Measurements from ENCODE around the gene XAGE1B.
"Not testable (repeated sequence)": the region's sequence is repeated elsewhere in the genome, so short reads cannot be mapped to it uniquely, and the experiment has no call there.

XAGE1B gene, protein sequence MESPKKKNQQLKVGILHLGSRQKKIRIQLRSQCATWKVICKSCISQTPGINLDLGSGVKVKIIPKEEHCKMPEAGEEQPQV

DNA sequence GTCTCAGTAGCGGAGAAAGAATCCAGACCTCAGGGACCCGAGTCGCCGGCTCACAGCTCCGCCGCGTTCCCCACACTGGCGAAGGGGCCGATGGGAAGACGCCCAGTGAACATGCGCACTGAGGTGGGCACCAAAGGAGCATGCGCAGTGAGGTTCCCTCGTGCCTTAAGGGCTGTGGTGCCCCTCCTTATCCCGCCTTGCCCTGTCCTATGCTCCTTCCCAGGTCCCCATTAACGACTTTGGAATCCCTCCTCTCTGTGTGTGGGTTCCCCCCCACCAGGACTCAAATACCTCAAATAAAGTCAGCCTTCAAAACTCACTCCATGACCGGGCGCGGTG, at the start of gene XAGE1B:
TSS of gene XAGE1B (minus strand) at position 77 of the 339 bp plus-strand sequence. CDS start 1,536 bp downstream, outside the sequence.
- DNase-seq (ENCODE audit: low read depth in 2 of 2) = not testable (repeated sequence)

- DNase-seq (ENCODE audit: low read depth in 2 of 2) = no peak
These were observed 46.2 kb upstream of the XAGE1B start for GRCh38 chrX:52563105-52563504.

GRCh38 chrX:52558140-52558539, 41.3 kb upstream of the XAGE1B start:
- DNase-seq (ENCODE audit: low read depth in 2 of 2) = no peak

- no peak for DNase-seq (ENCODE audit: low read depth in 2 of 2)
These were observed 39.9 kb upstream of the XAGE1B start for GRCh38 chrX:52556741-52557140.

DNA sequence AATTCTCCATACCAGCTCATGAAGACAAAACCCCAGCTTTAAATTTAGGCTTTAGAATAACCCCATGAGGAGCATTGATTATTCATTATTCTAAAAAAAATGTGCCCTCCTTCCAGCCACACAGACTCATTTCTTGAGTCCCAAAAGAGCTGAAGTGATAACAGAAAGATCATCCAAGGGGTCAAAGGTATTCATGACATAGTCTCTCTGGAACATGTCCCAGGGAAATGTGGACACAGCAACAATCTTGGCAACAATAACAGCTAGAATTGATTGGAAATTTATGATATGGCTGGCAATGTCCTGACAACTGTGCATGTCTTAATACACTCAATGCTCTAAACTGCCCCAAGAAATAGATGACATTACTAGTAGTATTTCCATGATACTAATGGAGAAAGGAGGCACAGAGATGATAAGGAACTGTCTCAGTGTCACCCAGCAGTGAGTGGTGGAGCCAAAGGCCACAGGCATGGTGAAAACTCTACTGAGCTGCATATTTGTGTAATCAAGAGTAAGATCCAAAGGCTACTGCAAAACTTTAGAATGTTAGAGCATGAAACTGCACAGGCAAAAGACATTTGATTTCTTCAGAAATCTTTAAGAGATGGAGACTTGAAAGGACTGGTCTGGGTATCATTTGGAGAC, 37.3 kb upstream of the XAGE1B start:
- DNase-seq (ENCODE audit: low read depth in 2 of 2) = no peak

DNA sequence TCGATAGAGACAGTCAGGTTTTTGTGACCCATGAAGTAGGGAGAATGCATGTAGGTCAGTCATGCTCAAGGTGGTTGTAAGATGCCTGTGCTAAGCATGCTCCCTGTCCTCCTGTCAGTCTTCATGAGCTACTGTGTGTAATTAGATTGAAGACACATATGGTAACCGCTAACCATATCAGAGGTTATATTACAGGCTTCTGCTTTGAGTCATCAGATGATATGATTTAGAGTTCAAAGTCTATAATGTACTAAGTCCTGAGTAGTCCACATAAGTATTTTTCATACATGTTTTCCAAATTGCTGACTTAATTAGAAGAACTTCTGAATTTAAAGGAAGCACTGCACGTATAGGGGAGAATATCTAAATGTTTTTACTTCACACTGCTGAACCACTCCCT, 31.9 kb upstream of the XAGE1B start:
- DNase-seq (ENCODE audit: low read depth in 2 of 2) = not testable (repeated sequence)

DNA sequence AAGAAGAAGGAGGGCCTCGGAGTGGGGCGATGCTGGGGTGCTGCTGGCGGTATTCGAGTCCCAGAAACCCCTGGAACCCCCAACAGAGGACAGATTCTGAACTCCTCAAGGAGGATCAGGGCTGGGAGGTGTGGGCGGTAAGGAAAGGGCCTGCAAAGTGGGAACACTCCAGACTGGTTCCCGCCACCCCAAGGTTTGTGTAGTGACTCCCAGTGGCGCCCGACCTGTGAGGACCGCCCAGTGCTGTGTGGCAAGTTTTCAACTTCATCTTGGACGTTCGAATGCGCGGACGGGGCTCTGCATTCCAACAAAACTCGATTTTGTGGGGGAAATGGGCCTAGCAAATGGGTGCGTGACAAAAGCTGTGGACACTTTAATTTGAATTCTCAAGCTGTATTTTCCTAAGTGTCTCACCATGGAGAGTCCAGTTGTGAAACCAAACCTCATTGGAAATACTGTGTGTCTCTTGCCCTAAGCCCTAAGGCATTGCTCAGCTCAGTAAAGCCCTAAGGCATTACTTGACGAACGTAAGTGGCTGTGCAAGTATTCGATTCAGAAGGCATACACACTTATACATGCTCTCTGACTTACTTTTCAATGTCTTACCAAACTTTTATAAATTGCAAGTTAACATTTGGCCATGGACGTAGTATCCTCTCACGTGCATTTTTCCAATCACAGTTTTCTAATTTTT, 27.4 kb upstream of the XAGE1B start:
- DNase-seq (ENCODE audit: low read depth in 2 of 2) = no peak

DNA sequence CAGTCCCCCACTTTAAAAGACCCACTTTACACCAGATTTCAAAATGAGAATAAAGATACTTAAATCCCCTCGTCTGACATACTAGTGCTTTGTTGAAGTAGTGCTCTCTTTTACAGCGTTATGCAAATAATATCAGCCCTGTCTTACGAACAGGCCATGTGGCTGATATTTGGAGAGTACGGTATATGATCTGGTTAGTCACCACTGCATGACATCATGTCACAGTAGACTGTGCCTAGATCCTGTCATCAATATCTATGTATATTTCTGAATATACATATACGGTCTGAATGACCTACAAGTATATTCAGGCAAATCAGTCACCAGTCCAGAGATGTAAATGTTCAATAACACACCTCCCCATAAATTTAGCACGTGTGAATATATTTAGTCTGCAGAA, 25.4 kb upstream of the XAGE1B start:
- DNase-seq (ENCODE audit: low read depth in 2 of 2) = no peak

DNA sequence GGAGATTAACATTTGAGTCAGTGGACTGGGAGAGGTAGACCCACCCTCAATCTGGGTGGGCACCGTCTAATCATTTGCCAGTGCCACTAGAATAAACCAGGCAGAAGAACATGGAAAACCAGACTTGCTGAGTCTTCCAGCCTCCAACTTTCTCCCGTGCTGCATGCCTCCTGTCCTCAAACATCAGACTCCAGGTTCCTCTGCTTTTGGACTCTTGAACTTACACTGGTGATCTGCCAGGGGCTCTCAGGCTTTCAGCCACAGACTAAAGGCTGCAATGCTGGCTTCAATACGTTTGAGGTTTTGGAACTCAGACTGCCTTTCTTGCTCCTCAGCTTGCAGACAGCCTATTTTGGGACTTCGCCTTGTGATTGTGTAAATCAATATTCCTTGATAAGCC, 24.2 kb upstream of the XAGE1B start:
- not testable (repeated sequence) for DNase-seq (ENCODE audit: low read depth in 2 of 2)

DNA sequence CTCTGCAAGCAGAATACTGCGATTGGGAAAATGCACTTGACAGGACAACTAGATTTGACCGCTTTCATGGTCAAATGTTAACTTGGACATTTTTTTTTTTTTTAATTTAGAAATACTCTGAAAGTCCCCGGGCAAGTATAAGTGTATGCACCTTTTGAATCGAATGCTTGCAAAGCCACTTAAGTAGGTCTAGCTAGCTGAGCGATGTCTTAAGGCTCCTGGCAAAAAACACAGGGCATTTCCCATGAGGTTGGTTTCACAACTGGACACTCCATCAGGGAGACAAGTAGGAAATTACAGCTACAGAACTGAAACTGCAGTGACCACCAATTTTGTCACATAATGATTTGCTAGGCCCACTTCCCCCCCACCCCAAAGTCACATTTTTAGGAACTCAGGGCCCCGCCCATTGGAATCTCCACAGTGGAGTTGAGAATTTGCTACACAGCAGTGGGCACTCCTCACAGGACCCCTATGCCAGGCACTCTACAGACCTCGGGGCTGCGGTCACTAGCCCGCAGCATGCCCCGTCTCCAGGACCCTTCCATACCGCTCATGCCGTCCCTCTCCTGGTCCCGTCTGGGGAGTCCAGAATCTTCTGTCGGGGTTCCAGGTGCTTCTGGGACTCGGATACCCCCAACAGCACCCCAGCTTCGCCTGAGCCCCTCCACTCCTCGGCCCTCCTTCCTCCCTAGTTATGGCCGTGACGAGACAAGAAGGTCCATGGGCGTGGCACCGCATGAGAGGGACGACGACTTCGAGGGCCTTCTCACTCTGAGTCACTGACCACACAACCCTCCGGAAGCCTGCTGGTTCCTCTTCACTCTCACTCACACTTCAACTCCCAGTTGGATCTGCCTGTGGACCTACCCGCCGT, 515 bp downstream of the XAGE1B start:
- DNase-seq (ENCODE audit: low read depth in 2 of 2) = not testable (repeated sequence)

DNA sequence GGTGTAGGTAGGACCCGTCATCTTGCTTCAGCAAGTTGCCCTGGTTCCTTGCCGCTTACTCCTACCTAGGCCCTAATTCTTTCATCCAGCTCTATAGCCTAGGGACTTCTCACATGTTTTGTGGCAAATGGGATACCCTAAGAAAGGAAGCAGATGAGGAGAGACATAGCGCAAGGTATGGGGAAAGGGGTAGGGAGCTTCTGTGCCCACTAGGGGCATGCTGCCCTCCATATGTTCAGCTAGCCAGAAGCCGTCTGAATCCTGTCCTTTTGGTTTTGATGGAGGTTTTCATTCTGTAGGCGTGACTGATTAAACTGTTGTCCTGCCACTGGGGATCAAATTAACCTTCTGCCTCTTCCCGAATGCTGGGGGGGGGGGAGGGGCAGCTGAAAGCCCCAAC, 5.7 kb downstream of the XAGE1B start:
- not testable (repeated sequence) for DNase-seq (ENCODE audit: low read depth in 2 of 2)

DNA sequence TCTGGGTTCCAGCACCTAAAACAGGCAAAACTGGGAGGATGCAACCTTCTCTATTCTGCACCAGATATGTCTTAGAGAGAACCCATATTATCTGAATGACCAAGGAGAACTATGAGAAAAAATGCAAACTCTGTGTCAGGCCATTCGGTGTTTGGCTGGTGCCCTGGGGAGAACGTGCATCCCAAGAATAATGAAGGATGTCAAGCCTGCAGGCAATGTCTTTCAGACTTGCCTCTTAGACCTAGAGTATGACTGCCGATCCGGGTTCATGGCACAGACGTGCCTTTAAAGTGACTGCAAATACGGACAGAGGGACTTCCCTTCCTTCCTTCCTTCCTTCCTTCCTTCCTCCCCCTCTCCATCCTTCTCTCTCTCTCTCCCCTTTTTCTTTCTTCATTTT, 6.9 kb downstream of the XAGE1B start:
- no peak for DNase-seq (ENCODE audit: low read depth in 2 of 2)

GRCh38 chrX:52507331-52507730, 9.5 kb downstream of the XAGE1B start:
- no peak for DNase-seq (ENCODE audit: low read depth in 2 of 2)

- no peak for DNase-seq (ENCODE audit: low read depth in 2 of 2)
These were observed 12.3 kb downstream of the XAGE1B start for GRCh38 chrX:52504551-52504950.

DNA sequence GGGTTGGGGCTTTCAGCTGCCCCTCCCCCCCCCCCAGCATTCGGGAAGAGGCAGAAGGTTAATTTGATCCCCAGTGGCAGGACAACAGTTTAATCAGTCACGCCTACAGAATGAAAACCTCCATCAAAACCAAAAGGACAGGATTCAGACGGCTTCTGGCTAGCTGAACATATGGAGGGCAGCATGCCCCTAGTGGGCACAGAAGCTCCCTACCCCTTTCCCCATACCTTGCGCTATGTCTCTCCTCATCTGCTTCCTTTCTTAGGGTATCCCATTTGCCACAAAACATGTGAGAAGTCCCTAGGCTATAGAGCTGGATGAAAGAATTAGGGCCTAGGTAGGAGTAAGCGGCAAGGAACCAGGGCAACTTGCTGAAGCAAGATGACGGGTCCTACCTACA, 15.5 kb downstream of the XAGE1B start:
- not testable (repeated sequence) for DNase-seq (ENCODE audit: low read depth in 2 of 2)

GRCh38 chrX:52496419-52496772, 20.5 kb downstream of the XAGE1B start:
- not testable (repeated sequence) for DNase-seq (ENCODE audit: low read depth in 2 of 2)

GRCh38 chrX:52495545-52496418, 21.1 kb downstream of the XAGE1B start, which contains the start of gene XAGE1A:
Gene XAGE1A (plus strand): TSS chrX:52495808. CDS start chrX:52497362, 1,554 bp downstream.
- DNase-seq (ENCODE audit: low read depth in 2 of 2) = not testable (repeated sequence)

GRCh38 chrX:52471301-52471700, 45.6 kb downstream of the XAGE1B start:
- not testable (repeated sequence) for DNase-seq (ENCODE audit: low read depth in 2 of 2)
